SK-N-SH (cell line): ENCODE measurements around the gene CDV3. TPM values are rescaled to one million over a fixed set of nuclear protein-coding genes. Genes with fewer than 3 reads are reported as not detected.
A peak's percentile ranks its signal among the peaks of the same experiment; 100 is the strongest.

ENCODE experiments used
- CHD2 ChIP-seq: fragments of 150-350 bp; IDR thresholded peaks from 2 replicates; pipeline ENCODE4 v1.6.1; 2018; ENCODE audit warnings: low read length; ENCODE audit not compliant: partially characterized antibody
- CTCF ChIP-seq: fragments of 200-600 bp; sonication (generic); IDR thresholded peaks from 2 replicates; pipeline ENCODE4 v1.6.1; 2017; ENCODE audit warnings: antibody characterized with exemption, mild to moderate bottlenecking, moderate library complexity
- ELF1 ChIP-seq: IDR thresholded peaks from 2 replicates; pipeline ENCODE4 v1.4.0; 2012
- FOSL2 ChIP-seq: IDR thresholded peaks from 2 replicates; pipeline ENCODE4 v1.4.0; 2012; ENCODE audit warnings: low read depth, mild to moderate bottlenecking, moderate library complexity, borderline replicate concordance
- FOXM1 ChIP-seq: IDR thresholded peaks from 2 replicates; pipeline ENCODE4 v1.4.0; 2012; ENCODE audit warnings: low read depth, mild to moderate bottlenecking
- GABPA ChIP-seq: IDR thresholded peaks from 2 replicates; pipeline ENCODE4 v1.4.0; 2012; ENCODE audit warnings: low read depth, mild to moderate bottlenecking
- JUND ChIP-seq: IDR thresholded peaks from 2 replicates; pipeline ENCODE4 v1.4.0; 2012
- NRF1 ChIP-seq: IDR thresholded peaks from 2 replicates; pipeline ENCODE4 v1.6.1; 2012; ENCODE audit warnings: low read depth, mild to moderate bottlenecking, low read length
- POLR2AphosphoS5 ChIP-seq: IDR thresholded peaks from 2 replicates; pipeline ENCODE4 v1.6.1; 2012; ENCODE audit warnings: low read depth, low read length
- RAD21 ChIP-seq: IDR thresholded peaks from 2 replicates; pipeline ENCODE4 v1.6.1; 2012; ENCODE audit warnings: mild to moderate bottlenecking, low read length
- RCOR1 ChIP-seq: fragments of 150-350 bp; IDR thresholded peaks from 2 replicates; pipeline ENCODE4 v1.6.1; 2017; ENCODE audit warnings: antibody characterized with exemption, low read length
- RXRA ChIP-seq: IDR thresholded peaks from 2 replicates; pipeline ENCODE4 v1.4.0; 2012; ENCODE audit warnings: low read depth, mild to moderate bottlenecking, borderline replicate concordance
- SMC3 ChIP-seq: IDR thresholded peaks from 2 replicates; pipeline ENCODE4 v1.6.1; 2012; ENCODE audit warnings: low read depth, low read length, improper control_type of control experiment
- TAF1 ChIP-seq: IDR thresholded peaks from 2 replicates; pipeline ENCODE4 v1.6.1; 2012; ENCODE audit warnings: low read depth, mild to moderate bottlenecking, low read length, moderate library complexity, borderline replicate concordance
- TCF12 ChIP-seq: IDR thresholded peaks from 2 replicates; pipeline ENCODE4 v1.4.0; 2012
- TEAD4 ChIP-seq: IDR thresholded peaks from 2 replicates; pipeline ENCODE4 v1.4.0; 2012; ENCODE audit warnings: mild to moderate bottlenecking, borderline replicate concordance; ENCODE audit not compliant: insufficient read depth
- ZBTB33 ChIP-seq: IDR thresholded peaks from 2 replicates; pipeline ENCODE4 v1.4.0; 2012; ENCODE audit warnings: low read depth, borderline replicate concordance
- polyA plus RNA-seq, 3 experiments: library from polyadenylated mRNA; depleted of rRNA; stranded (reverse); fragments of >200 nt; gene quantifications; 2 replicates each; pipeline ENCODE4 v1.2.3, GENCODE V29; 2012
- TF ChIP-seq, protein P1 (sequence below): IDR thresholded peaks from 2 replicates; pipeline ENCODE4 v1.4.0; 2012; ENCODE audit warnings: low read depth, borderline replicate concordance
- TF ChIP-seq, protein P2 (sequence below): IDR thresholded peaks from 2 replicates; pipeline ENCODE4 v1.6.1; 2012; ENCODE audit warnings: mild to moderate bottlenecking, low read depth, low read length, moderate library complexity
- TF ChIP-seq, protein P3 (sequence below): IDR thresholded peaks from 2 replicates; pipeline ENCODE4 v1.4.0; 2012; ENCODE audit warnings: low read depth
- TF ChIP-seq, protein P4 (sequence below): IDR thresholded peaks from 2 replicates; pipeline ENCODE4; 2012

The CDV3 gene
- polyA plus RNA-seq, 1 of the 3 experiments (the other 2 are of a cell fraction), result 35.4 TPM

DNA sequence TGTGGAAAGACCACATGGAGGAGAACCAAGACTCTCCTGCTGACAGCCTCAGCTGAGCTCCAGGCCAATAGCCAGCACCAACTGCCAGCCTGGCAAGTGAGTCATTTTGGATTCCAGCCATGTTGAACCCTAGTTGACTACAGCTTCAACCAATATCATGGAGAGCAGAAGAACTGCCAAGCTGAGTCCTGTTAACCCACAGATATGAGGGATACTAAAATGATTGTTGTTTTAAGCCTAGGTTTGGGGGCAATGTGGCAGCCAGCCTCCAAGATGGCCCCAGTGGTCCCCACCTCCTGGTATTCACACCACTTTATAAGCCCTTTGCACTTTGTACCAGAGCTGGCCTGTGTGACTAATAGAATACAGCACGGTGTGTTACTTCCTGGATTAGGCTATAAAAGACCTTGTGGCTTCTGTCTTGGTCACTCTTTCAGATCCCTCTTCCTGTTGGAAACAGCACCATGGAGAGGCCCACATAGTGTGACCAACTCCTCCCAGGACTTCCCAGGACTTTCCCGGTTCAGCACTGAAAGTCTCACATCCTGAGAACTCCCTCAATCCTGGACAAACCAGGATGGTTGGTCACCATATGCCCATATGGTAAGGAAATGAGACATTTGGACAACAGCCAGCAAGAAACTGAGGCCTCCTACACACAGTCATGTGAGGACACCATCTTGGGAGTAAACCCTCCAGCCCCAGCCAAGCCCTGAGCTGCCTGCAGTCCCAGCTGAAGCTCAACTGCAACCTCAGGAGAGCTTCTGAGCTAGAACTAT lies 32.4 kb upstream of the CDV3 start (continued):
- TF ChIP-seq, protein P1, sequence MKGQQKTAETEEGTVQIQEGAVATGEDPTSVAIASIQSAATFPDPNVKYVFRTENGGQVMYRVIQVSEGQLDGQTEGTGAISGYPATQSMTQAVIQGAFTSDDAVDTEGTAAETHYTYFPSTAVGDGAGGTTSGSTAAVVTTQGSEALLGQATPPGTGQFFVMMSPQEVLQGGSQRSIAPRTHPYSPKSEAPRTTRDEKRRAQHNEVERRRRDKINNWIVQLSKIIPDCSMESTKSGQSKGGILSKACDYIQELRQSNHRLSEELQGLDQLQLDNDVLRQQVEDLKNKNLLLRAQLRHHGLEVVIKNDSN, result peak; percentile 21; the same call in 1 of the 2 replicates
- no peak for TF ChIP-seq NRF1
- no peak for TF ChIP-seq FOXM1
- TF ChIP-seq TEAD4, result no peak
- no peak for TF ChIP-seq POLR2AphosphoS5
- 0 out of 2 replicates have a peak, but pooled peaks have one; percentile 17 for TF ChIP-seq RXRA
- TF ChIP-seq, protein P2, sequence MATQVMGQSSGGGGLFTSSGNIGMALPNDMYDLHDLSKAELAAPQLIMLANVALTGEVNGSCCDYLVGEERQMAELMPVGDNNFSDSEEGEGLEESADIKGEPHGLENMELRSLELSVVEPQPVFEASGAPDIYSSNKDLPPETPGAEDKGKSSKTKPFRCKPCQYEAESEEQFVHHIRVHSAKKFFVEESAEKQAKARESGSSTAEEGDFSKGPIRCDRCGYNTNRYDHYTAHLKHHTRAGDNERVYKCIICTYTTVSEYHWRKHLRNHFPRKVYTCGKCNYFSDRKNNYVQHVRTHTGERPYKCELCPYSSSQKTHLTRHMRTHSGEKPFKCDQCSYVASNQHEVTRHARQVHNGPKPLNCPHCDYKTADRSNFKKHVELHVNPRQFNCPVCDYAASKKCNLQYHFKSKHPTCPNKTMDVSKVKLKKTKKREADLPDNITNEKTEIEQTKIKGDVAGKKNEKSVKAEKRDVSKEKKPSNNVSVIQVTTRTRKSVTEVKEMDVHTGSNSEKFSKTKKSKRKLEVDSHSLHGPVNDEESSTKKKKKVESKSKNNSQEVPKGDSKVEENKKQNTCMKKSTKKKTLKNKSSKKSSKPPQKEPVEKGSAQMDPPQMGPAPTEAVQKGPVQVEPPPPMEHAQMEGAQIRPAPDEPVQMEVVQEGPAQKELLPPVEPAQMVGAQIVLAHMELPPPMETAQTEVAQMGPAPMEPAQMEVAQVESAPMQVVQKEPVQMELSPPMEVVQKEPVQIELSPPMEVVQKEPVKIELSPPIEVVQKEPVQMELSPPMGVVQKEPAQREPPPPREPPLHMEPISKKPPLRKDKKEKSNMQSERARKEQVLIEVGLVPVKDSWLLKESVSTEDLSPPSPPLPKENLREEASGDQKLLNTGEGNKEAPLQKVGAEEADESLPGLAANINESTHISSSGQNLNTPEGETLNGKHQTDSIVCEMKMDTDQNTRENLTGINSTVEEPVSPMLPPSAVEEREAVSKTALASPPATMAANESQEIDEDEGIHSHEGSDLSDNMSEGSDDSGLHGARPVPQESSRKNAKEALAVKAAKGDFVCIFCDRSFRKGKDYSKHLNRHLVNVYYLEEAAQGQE, result peak; percentile 69; the same call in 1 of the 2 replicates
- no peak for TF ChIP-seq CHD2
- TF ChIP-seq RAD21, result no peak
- TF ChIP-seq FOSL2, result peak; percentile 73
- TF ChIP-seq JUND, result peak; percentile 68
- TF ChIP-seq ELF1, result 0 out of 2 replicates have a peak, but pooled peaks have one; percentile 9
- TF ChIP-seq TAF1, result no peak
- TF ChIP-seq GABPA, result no peak
- no peak for TF ChIP-seq CTCF
- TF ChIP-seq TCF12, result peak; percentile 58
- TF ChIP-seq, protein P3, sequence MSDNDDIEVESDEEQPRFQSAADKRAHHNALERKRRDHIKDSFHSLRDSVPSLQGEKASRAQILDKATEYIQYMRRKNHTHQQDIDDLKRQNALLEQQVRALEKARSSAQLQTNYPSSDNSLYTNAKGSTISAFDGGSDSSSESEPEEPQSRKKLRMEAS, result peak; percentile 74
- no peak for TF ChIP-seq SMC3
- no peak for TF ChIP-seq ZBTB33
- TF ChIP-seq RCOR1, result no peak
- TF ChIP-seq, protein P4, sequence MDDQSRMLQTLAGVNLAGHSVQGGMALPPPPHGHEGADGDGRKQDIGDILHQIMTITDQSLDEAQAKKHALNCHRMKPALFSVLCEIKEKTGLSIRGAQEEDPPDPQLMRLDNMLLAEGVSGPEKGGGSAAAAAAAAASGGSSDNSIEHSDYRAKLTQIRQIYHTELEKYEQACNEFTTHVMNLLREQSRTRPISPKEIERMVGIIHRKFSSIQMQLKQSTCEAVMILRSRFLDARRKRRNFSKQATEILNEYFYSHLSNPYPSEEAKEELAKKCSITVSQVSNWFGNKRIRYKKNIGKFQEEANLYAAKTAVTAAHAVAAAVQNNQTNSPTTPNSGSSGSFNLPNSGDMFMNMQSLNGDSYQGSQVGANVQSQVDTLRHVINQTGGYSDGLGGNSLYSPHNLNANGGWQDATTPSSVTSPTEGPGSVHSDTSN, result peak; percentile 47; the same call in 1 of the 2 replicates
